CD14-positive monocyte (primary cell): ENCODE results near the gene RAI14. TPM values are rescaled to one million over a fixed set of nuclear protein-coding genes. Genes with fewer than 3 reads are reported as not detected.

Source experiments
- DNase-seq, 3 donors: peaks; one replicate each; pipeline ENCODE4 v3.0.0-alpha.2; 2011 to 2022
- H2AFZ ChIP-seq: 2 replicates; pipeline ENCODE4 v1.6.0; 2012; ENCODE audit warnings: mild to moderate bottlenecking, low read depth, low read length, inconsistent platforms; ENCODE audit not compliant: insufficient read depth, poor library complexity, severe bottlenecking
- H3K27ac ChIP-seq, 2 donors: 1 replicate in 1 of 2; 2 replicates in 1 of 2; pipeline ENCODE4 v1.5.1; 2012 to 2013; ENCODE audit warnings: low read length in 2 of 2, control low read depth in 1 of 2, inconsistent platforms in 1 of 2, low read depth in 1 of 2, mild to moderate bottlenecking in 1 of 2
- H3K27me3 ChIP-seq, 2 donors: one replicate each; pipeline versions ENCODE4 v1.6.0 to v1.6.1; 2011 to 2013; ENCODE audit warnings: low read length in 2 of 2; ENCODE audit not compliant: control insufficient read depth in 2 of 2, insufficient read depth in 2 of 2
- H3K36me3 ChIP-seq, 2 donors: replicated peaks in 1 of 2; 1 replicate in 1 of 2; 2 replicates in 1 of 2; pipeline versions ENCODE4 v1.5.1 to v1.6.1; 2012 to 2013; ENCODE audit warnings: low read length in 2 of 2, control low read depth in 1 of 2, inconsistent platforms in 1 of 2, mild to moderate bottlenecking in 1 of 2; ENCODE audit not compliant: insufficient read depth in 2 of 2, control insufficient read depth in 1 of 2
- H3K4me1 ChIP-seq, 2 donors: 1 replicate in 1 of 2; 2 replicates in 1 of 2; pipeline versions ENCODE4 v1.5.1 to v1.6.1; 2012 to 2013; ENCODE audit warnings: low read length in 2 of 2, control low read depth in 1 of 2, inconsistent platforms in 1 of 2, mild to moderate bottlenecking in 1 of 2, moderate library complexity in 1 of 2; ENCODE audit not compliant: insufficient read depth in 2 of 2, control insufficient read depth in 1 of 2
- H3K4me2 ChIP-seq: replicated peaks from 2 replicates; pipeline ENCODE3; 2012; ENCODE audit warnings: low read length, moderate library complexity, mild to moderate bottlenecking; ENCODE audit not compliant: poor library complexity, severe bottlenecking; ENCODE audit errors: extremely low read depth
- H3K4me3 ChIP-seq, 3 experiments: fragments of 200-600 bp in 1 of 3; sonication (generic) in 1 of 3; replicated peaks in 1 of 3; 1 replicate in 2 of 3; 2 replicates in 1 of 3; pipeline ENCODE4 v1.5.1; 2011 to 2013; ENCODE audit warnings: low read length in 3 of 3, mild to moderate bottlenecking in 3 of 3, control low read depth in 2 of 3, low read depth in 2 of 3, inconsistent platforms in 1 of 3, moderate library complexity in 1 of 3
- H3K79me2 ChIP-seq: 2 replicates; pipeline ENCODE4 v1.6.0; 2012; ENCODE audit warnings: mild to moderate bottlenecking, control low read depth, inconsistent platforms, low read length, moderate library complexity; ENCODE audit not compliant: insufficient read depth
- H3K9ac ChIP-seq: 2 replicates; pipeline ENCODE4 v1.6.0; 2017; ENCODE audit warnings: low read length, mild to moderate bottlenecking; ENCODE audit not compliant: insufficient read depth, poor library complexity, severe bottlenecking
- H3K9me3 ChIP-seq, 2 donors: replicated peaks in 1 of 2; 1 replicate in 1 of 2; 2 replicates in 1 of 2; pipeline versions ENCODE4 v1.5.1 to v1.6.1; 2012 to 2013; ENCODE audit warnings: low read length in 2 of 2, control low read depth in 1 of 2; ENCODE audit not compliant: control insufficient read depth in 1 of 2, insufficient read depth in 1 of 2
- H4K20me1 ChIP-seq: 2 replicates; pipeline ENCODE4 v1.6.0; 2012; ENCODE audit warnings: mild to moderate bottlenecking, low read length, control low read depth, moderate library complexity; ENCODE audit not compliant: insufficient read depth
- H3K27ac Mint-ChIP-seq, 7 donors: one replicate each; pipeline ENCODE4 v1.8.0; 2020; ENCODE audit warnings: mild to moderate bottlenecking in 7 of 7, mixed read lengths in 7 of 7, moderate library complexity in 6 of 7, inconsistent platforms in 2 of 7
- H3K27me3 Mint-ChIP-seq, 3 donors: one replicate each; pipeline ENCODE4 v1.8.0; 2021 to 2022; ENCODE audit warnings: low read depth in 3 of 3, mild to moderate bottlenecking in 3 of 3, mixed read lengths in 3 of 3, moderate library complexity in 3 of 3, inconsistent platforms in 1 of 3
- H3K36me3 Mint-ChIP-seq, 2 donors: one replicate each; pipeline ENCODE4 v1.8.0; 2020; ENCODE audit warnings: mixed read lengths in 2 of 2, inconsistent platforms in 1 of 2, mild to moderate bottlenecking in 1 of 2
- H3K4me1 Mint-ChIP-seq: one replicate; pipeline ENCODE4 v1.8.0; 2020; ENCODE audit warnings: mild to moderate bottlenecking, mixed read lengths
- H3K4me3 Mint-ChIP-seq, 2 donors: one replicate each; pipeline ENCODE4 v1.8.0; 2020; ENCODE audit warnings: mild to moderate bottlenecking in 2 of 2, mixed read lengths in 2 of 2, moderate library complexity in 1 of 2
- H3K9me3 Mint-ChIP-seq, 7 donors: one replicate each; pipeline ENCODE4 v1.8.0; 2020 to 2022; ENCODE audit warnings: mixed read lengths in 7 of 7, mild to moderate bottlenecking in 6 of 7, moderate library complexity in 6 of 7, inconsistent platforms in 2 of 7
- CTCF ChIP-seq: fragments of 200-600 bp; IDR thresholded peaks from one replicate; pipeline ENCODE4 v1.8.0; 2022; ENCODE audit warnings: antibody characterized with exemption, mild to moderate bottlenecking
- WGBS: methylation state at CpG from one replicate; pipeline ENCODE4 v1.1.5; 2013; ENCODE audit warnings: missing lambda C conversion rate; ENCODE audit not compliant: insufficient coverage; 5-methylcytosine and 5-hydroxymethylcytosine counted together
- intact Hi-C, 2 donors: fragments of 100-400 bp; cut with micrococcal nuclease; formaldehyde crosslinking; loops; one replicate each; pipeline versions ENCODE4 v1.15.0 to v1.15.1; 2023
- polyA plus RNA-seq, 3 donors: library from polyadenylated mRNA; depleted of rRNA in 1 of 3; unstranded in 2 of 3; stranded (reverse) in 1 of 3; fragments of 300-500 nt in 2 of 3; fragments of >200 nt in 1 of 3; fragmentation: Illumina TruSeq in 2 of 3; gene quantifications; 1 replicate in 2 of 3; 2 replicates in 1 of 3; pipeline ENCODE4 v1.2.3, GENCODE V29; 2012 to 2021

RAI14 gene
- polyA plus RNA-seq, 3 donors = 0.08 TPM; not detected in 2

DNA sequence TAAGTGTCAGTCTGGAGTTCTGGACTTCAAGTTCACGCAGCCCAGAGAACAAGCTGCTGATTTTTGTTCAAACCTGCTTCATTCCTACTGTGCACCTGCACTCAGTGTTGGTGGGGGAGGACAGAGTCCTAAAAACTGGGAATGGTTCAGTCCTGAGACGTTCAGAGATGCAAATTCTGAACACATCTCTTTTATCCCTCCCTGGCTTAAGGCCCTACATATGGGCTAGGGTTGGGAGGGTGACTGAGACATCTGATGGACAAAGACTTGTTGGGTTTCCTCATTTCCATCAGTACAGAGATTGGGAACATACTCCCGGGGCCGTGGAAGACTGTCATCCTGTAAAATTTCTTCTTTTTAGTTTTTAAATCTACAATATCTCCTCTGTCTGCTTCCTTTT, 99.8 kb downstream of the RAI14 start:
- Histone ChIP-seq H4K20me1 (no peaks in the 10 kb centered on the region), H3K4me2 (no peak overlapping the region), H3K4me1 (no peaks in the 10 kb centered on the region), H3K27ac (no peak overlapping the region), H3K36me3 (no peaks in the 10 kb centered on the region), H2AFZ (no peak overlapping the region), H3K4me3 (no peak overlapping the region), H3K79me2 (no peaks in the 10 kb centered on the region), H3K9ac (no peak overlapping the region), H3K9me3 (no peaks in the 10 kb centered on the region), H3K27me3 (no peaks in the 10 kb centered on the region)
- Mint-ChIP-seq H3K36me3 (no peaks in the 10 kb centered on the region), H3K4me1 (no peaks in the 10 kb centered on the region), H3K27me3 (peaks cover 0 to 2% (median 0%) of the 10 kb centered on the region in 3 donors), H3K9me3 (peaks cover 0 to 12% (median 6%) of the 10 kb centered on the region in 7 donors), H3K4me3 (no peak overlapping the region), H3K27ac (no peak overlapping the region)
- no peak for DNase-seq
- no peak for TF ChIP-seq CTCF
- intact Hi-C loops = no loop called here
- WGBS = 80% methylated on average over 1 of the region's 4 CpGs

GRCh38 chr5:34756781-34757624, 100.9 kb downstream of the RAI14 start:
- DNase-seq = no peak
- Histone ChIP-seq H3K4me3 (no peak overlapping the region), H3K79me2 (no peaks in the 10 kb centered on the region), H3K27ac (no peak overlapping the region), H3K4me2 (no peak overlapping the region), H2AFZ (no peak overlapping the region), H4K20me1 (no peaks in the 10 kb centered on the region), H3K4me1 (no peaks in the 10 kb centered on the region), H3K36me3 (no peaks in the 10 kb centered on the region), H3K27me3 (no peaks in the 10 kb centered on the region), H3K9me3 (no peaks in the 10 kb centered on the region), H3K9ac (no peak overlapping the region)
- H3K27me3 Mint-ChIP-seq = peaks cover 0 to 2% (median 0%) of the 10 kb centered on the region in 3 donors
- H3K9me3 Mint-ChIP-seq = peaks cover 0 to 12% (median 6%) of the 10 kb centered on the region in 7 donors
- H3K4me1 Mint-ChIP-seq = no peaks in the 10 kb centered on the region
- no peak overlapping the region for H3K27ac Mint-ChIP-seq
- TF ChIP-seq CTCF = no peak
- intact Hi-C loops = no loop called here
- 93% methylated on average over 12 of the region's 20 CpGs for WGBS
- no peak overlapping the region for H3K4me3 Mint-ChIP-seq
- no peaks in the 10 kb centered on the region for H3K36me3 Mint-ChIP-seq
